Dendritic cell treated with granulocyte-macrophage colony-stimulating factor and Interleukin-4, amounts not matched to agents 40 ng/mL and 50 ng/mL, for 4 days (primary cell): ENCODE data around the gene MED15.

Experiments used
- H3K27ac Mint-ChIP-seq: one replicate; pipeline ENCODE4 v1.8.0; 2022; ENCODE audit warnings: mild to moderate bottlenecking, mixed read lengths
- H3K27me3 Mint-ChIP-seq: one replicate; pipeline ENCODE4 v1.8.0; 2022; ENCODE audit warnings: mild to moderate bottlenecking, mixed read lengths
- H3K36me3 Mint-ChIP-seq: one replicate; pipeline ENCODE4 v1.8.0; 2022; ENCODE audit warnings: low read depth, mixed read lengths
- H3K4me1 Mint-ChIP-seq: one replicate; pipeline ENCODE4 v1.8.0; 2022; ENCODE audit warnings: low read depth, mixed read lengths
- H3K4me3 Mint-ChIP-seq: one replicate; pipeline ENCODE4 v1.8.0; 2022; ENCODE audit warnings: mild to moderate bottlenecking, moderate library complexity, mixed read lengths
- H3K9me3 Mint-ChIP-seq: one replicate; pipeline ENCODE4 v1.8.0; 2022; ENCODE audit warnings: mixed read lengths
- intact Hi-C: fragments of 100-400 bp; cut with micrococcal nuclease; formaldehyde crosslinking; loops from one replicate; pipeline ENCODE4 v1.15.0; 2022

The MED15 gene

GRCh38 chr22:20629401-20629800, 122.0 kb downstream of the MED15 start:
- no peak overlapping the region for H3K27ac Mint-ChIP-seq
- H3K36me3 Mint-ChIP-seq: no peaks in the 10 kb centered on the region
- no peaks in the 10 kb centered on the region for H3K9me3 Mint-ChIP-seq
- intact Hi-C loops: no loop called here
- H3K4me1 Mint-ChIP-seq: no peaks in the 10 kb centered on the region
- H3K4me3 Mint-ChIP-seq: no peak overlapping the region
- H3K27me3 Mint-ChIP-seq: peaks cover 2% of the 10 kb centered on the region

- no peaks in the 10 kb centered on the region for H3K9me3 Mint-ChIP-seq
- intact Hi-C loops: no loop called here
- no peaks in the 10 kb centered on the region for H3K36me3 Mint-ChIP-seq
- no peak overlapping the region for H3K27ac Mint-ChIP-seq
- H3K27me3 Mint-ChIP-seq: peaks cover 2% of the 10 kb centered on the region
- no peak overlapping the region for H3K4me3 Mint-ChIP-seq
- H3K4me1 Mint-ChIP-seq: no peaks in the 10 kb centered on the region
Observed at GRCh38 chr22:20630873-20631617, 123.6 kb downstream of the MED15 start.

GRCh38 chr22:20632082-20632481, 124.7 kb downstream of the MED15 start:
- intact Hi-C loops: no loop called here
- H3K27me3 Mint-ChIP-seq: peaks cover 2% of the 10 kb centered on the region
- no peaks in the 10 kb centered on the region for H3K4me1 Mint-ChIP-seq
- no peaks in the 10 kb centered on the region for H3K36me3 Mint-ChIP-seq
- no peaks in the 10 kb centered on the region for H3K9me3 Mint-ChIP-seq
- H3K27ac Mint-ChIP-seq: no peak overlapping the region
- H3K4me3 Mint-ChIP-seq: no peak overlapping the region

- Mint-ChIP-seq H3K36me3 (no peaks in the 10 kb centered on the region), H3K4me1 (no peaks in the 10 kb centered on the region), H3K4me3 (no peak overlapping the region), H3K27ac (no peak overlapping the region), H3K9me3 (no peaks in the 10 kb centered on the region), H3K27me3 (no peaks in the 10 kb centered on the region)
- intact Hi-C loops: no loop called here
Observed at GRCh38 chr22:20632518-20632917, 125.1 kb downstream of the MED15 start.

- Mint-ChIP-seq H3K27me3 (no peaks in the 10 kb centered on the region), H3K27ac (no peak overlapping the region), H3K36me3 (no peaks in the 10 kb centered on the region), H3K9me3 (no peaks in the 10 kb centered on the region), H3K4me1 (no peaks in the 10 kb centered on the region), H3K4me3 (no peak overlapping the region)
- intact Hi-C loops: no loop called here
Observed at GRCh38 chr22:20634560-20635226, 127.3 kb downstream of the MED15 start.

GRCh38 chr22:20635227-20635591, 127.8 kb downstream of the MED15 start:
- intact Hi-C loops: no loop called here
- H3K27ac Mint-ChIP-seq: no peak overlapping the region
- H3K36me3 Mint-ChIP-seq: no peaks in the 10 kb centered on the region
- no peaks in the 10 kb centered on the region for H3K4me1 Mint-ChIP-seq
- H3K9me3 Mint-ChIP-seq: no peaks in the 10 kb centered on the region
- no peak overlapping the region for H3K4me3 Mint-ChIP-seq
- H3K27me3 Mint-ChIP-seq: no peaks in the 10 kb centered on the region

GRCh38 chr22:20636075-20636812, 128.8 kb downstream of the MED15 start:
- Mint-ChIP-seq H3K4me3 (no peak overlapping the region), H3K27ac (no peak overlapping the region), H3K4me1 (no peaks in the 10 kb centered on the region), H3K27me3 (no peaks in the 10 kb centered on the region), H3K9me3 (no peaks in the 10 kb centered on the region), H3K36me3 (no peaks in the 10 kb centered on the region)
- intact Hi-C loops: no loop called here

- intact Hi-C loops: no loop called here
- Mint-ChIP-seq H3K36me3 (no peaks in the 10 kb centered on the region), H3K27me3 (no peaks in the 10 kb centered on the region), H3K4me1 (no peaks in the 10 kb centered on the region), H3K9me3 (no peaks in the 10 kb centered on the region), H3K27ac (no peak overlapping the region), H3K4me3 (no peak overlapping the region)
Observed at GRCh38 chr22:20636945-20637344, 129.5 kb downstream of the MED15 start.
